ENCODE data around the gene ISCU.
A peak's percentile ranks its signal among the peaks of the same experiment; 100 is the strongest.

Gene ISCU

GRCh38 chr12:108559748-108560147 lies 2.6 kb upstream of the ISCU start:
- no peak for TF ChIP-seq BACH2 (CRISPR knock-in tag; IDR thresholded peaks at IDR 0.05; ENCODE audit: borderline replicate concordance)
- no peak for TF ChIP-seq CSRNP3 (CRISPR knock-in tag; IDR thresholded peaks at IDR 0.05)
- TF ChIP-seq ZFP30 (CRISPR knock-in tag; IDR thresholded peaks at IDR 0.05) = no peak
- no peak for TF ChIP-seq CREB5 (CRISPR knock-in tag; IDR thresholded peaks at IDR 0.05; ENCODE audit: low read depth)
- TF ChIP-seq PATZ1 (CRISPR knock-in tag; IDR thresholded peaks at IDR 0.05; ENCODE audit: borderline replicate concordance) = no peak
- no peak for ATAC-seq

GRCh38 chr12:108560321-108560721 lies 2.1 kb upstream of the ISCU start:
- TF ChIP-seq ZNF70 (CRISPR knock-in tag; IDR thresholded peaks at IDR 0.05) (peak; percentile 66; the same call in 1 of the 2 replicates), CSRNP3 (CRISPR knock-in tag; IDR thresholded peaks at IDR 0.05) (no peak)
- ATAC-seq = no peak

- TF ChIP-seq OSR1 (CRISPR knock-in tag; IDR thresholded peaks at IDR 0.05) (no peak), PPARA (CRISPR knock-in tag; IDR thresholded peaks at IDR 0.05; ENCODE audit: borderline replicate concordance) (no peak), ZFP30 (CRISPR knock-in tag; IDR thresholded peaks at IDR 0.05) (no peak), ZC3H10 (CRISPR knock-in tag; IDR thresholded peaks at IDR 0.05) (no peak), SNAI2 (CRISPR knock-in tag; IDR thresholded peaks at IDR 0.05) (no peak), BACH2 (CRISPR knock-in tag; IDR thresholded peaks at IDR 0.05; ENCODE audit: borderline replicate concordance) (no peak), ESRRG (CRISPR knock-in tag; IDR thresholded peaks at IDR 0.05) (no peak), ZNF70 (CRISPR knock-in tag; IDR thresholded peaks at IDR 0.05) (no peak), ARNTL (CRISPR knock-in tag; IDR thresholded peaks at IDR 0.05; ENCODE audit: borderline replicate concordance, low read depth) (no peak), TOX (CRISPR knock-in tag; IDR thresholded peaks at IDR 0.05; ENCODE audit: borderline replicate concordance) (no peak), RARB (CRISPR knock-in tag; IDR thresholded peaks at IDR 0.05) (no peak), POU6F1 (CRISPR knock-in tag; IDR thresholded peaks at IDR 0.05; ENCODE audit: borderline replicate concordance, low read depth) (no peak), CSRNP3 (CRISPR knock-in tag; IDR thresholded peaks at IDR 0.05) (no peak), GLIS3 (CRISPR knock-in tag; IDR thresholded peaks at IDR 0.05) (no peak)
- peak; percentile 69 for ATAC-seq
Observed at GRCh38 chr12:108560752-108561719, 1.4 kb upstream of the ISCU start, which contains the start of gene SART3. Gene SART3, minus strand, starts transcription at chr12:108561173. Its CDS starts 19 bp downstream, at chr12:108561154.

All from SK-N-SH treated with all-trans-retinoic acid at 6 μM for 48 hours (cell line).